Stomach (tissue), 9 donors: ENCODE results near the gene USO1. TPM values are rescaled to one million over a fixed set of nuclear protein-coding genes. Genes with fewer than 3 reads are reported as not detected.

Source experiments
- DNase-seq, 2 donors: peaks; one replicate each; pipeline versions ENCODE4 v3.0.0 to v3.0.0-alpha.2; 2013 to 2019
- H3K27ac ChIP-seq, 5 donors: fragments of 200-600 bp in 4 of 5; sonication (generic) in 4 of 5; one replicate each; pipeline ENCODE4 v1.5.1; 2013 to 2019; ENCODE audit warnings: mild to moderate bottlenecking in 1 of 5, moderate library complexity in 1 of 5
- H3K27me3 ChIP-seq, 3 donors: fragments of 200-600 bp; sonication (generic); one replicate each; pipeline ENCODE4 v1.5.1; 2017 to 2019; ENCODE audit warnings: mixed run types in 1 of 3
- H3K36me3 ChIP-seq, 4 donors: fragments of 200-600 bp; sonication (generic); 1 replicate in 3 of 4; 2 replicates in 1 of 4; pipeline ENCODE4 v1.5.1; 2016 to 2019
- H3K4me1 ChIP-seq, 4 donors: fragments of 200-600 bp; sonication (generic); one replicate each; pipeline ENCODE4 v1.5.1; 2016 to 2019
- H3K4me3 ChIP-seq, 4 donors: fragments of 200-600 bp; sonication (generic) in 3 of 4; one replicate each; pipeline ENCODE4 v1.5.1; 2016 to 2019; ENCODE audit warnings: mild to moderate bottlenecking in 1 of 4
- H3K9me3 ChIP-seq, 4 donors: fragments of 200-600 bp; sonication (generic); one replicate each; pipeline ENCODE4 v1.5.1; 2016 to 2019
- CTCF ChIP-seq, 7 experiments: fragments of 450-650 bp in 4 of 7; fragments of 200-600 bp in 3 of 7; sonication (generic) in 3 of 7; IDR thresholded peaks; one replicate each; pipeline ENCODE4 v1.5.1; 2016 to 2019; ENCODE audit warnings: antibody characterized with exemption in 7 of 7, control low read depth in 2 of 7, mild to moderate bottlenecking in 1 of 7
- EP300 ChIP-seq: sonication (generic); formaldehyde crosslinking; IDR thresholded peaks from one replicate; pipeline ENCODE4 v1.6.1; 2017; ENCODE audit warnings: antibody characterized with exemption
- POLR2A ChIP-seq, 4 donors: fragments of 450-650 bp; IDR thresholded peaks; one replicate each; pipeline ENCODE4 v1.6.1; 2016; ENCODE audit warnings: antibody characterized with exemption in 4 of 4, control low read depth in 2 of 4, mild to moderate bottlenecking in 1 of 4, moderate library complexity in 1 of 4
- POLR2AphosphoS5 ChIP-seq, 3 donors: sonication (generic); formaldehyde crosslinking; IDR thresholded peaks; one replicate each; pipeline ENCODE4 v1.6.1; 2016; ENCODE audit warnings: antibody characterized with exemption in 3 of 3
- WGBS, 5 donors: extraction: QIAGEN DNeasy Blood & Tissue Kit in 3 of 5; methylation state at CpG; one replicate each; pipeline versions ENCODE4 v1.1.5 to v1.1.7; 2013 to 2018; 5-methylcytosine and 5-hydroxymethylcytosine counted together
- intact Hi-C: fragments of 100-400 bp; cut with DNase I; formaldehyde crosslinking; loops from one replicate; pipeline ENCODE4 v1.15.1; 2023; ENCODE audit warnings: low total_unique reads
- polyA plus RNA-seq, 3 donors: library from polyadenylated mRNA; stranded (reverse); fragments of 200-250 nt; gene quantifications; one replicate each; pipeline ENCODE4 v1.2.3, GENCODE V29; 2013
- total RNA-seq, 5 donors: library from RNA; depleted of rRNA; stranded (reverse); fragments of >200 nt; gene quantifications; one replicate each; pipeline versions ENCODE4 v1.1.0 to v1.2.3, GENCODE V29; 2014 to 2016
- donor health status: healthy with polysubstance abuse.
- donor health status: Bipolar disorder and iron deficiency.
- donor health status: healthy.

The USO1 gene
- total and polyA plus RNA-seq, 8 donors = 20.6 to 120 (median 39.1) TPM

- Histone ChIP-seq H3K4me3 (no peak overlapping the region), H3K4me1 (no peaks in the 10 kb centered on the region), H3K36me3 (no peaks in the 10 kb centered on the region), H3K9me3 (no peaks in the 10 kb centered on the region), H3K27ac (no peak overlapping the region), H3K27me3 (no peaks in the 10 kb centered on the region)
- TF ChIP-seq CTCF (IDR thresholded peaks at IDR 0.05) = no peak
- no peak for TF ChIP-seq POLR2AphosphoS5 (IDR thresholded peaks at IDR 0.05)
- no peak for TF ChIP-seq EP300
- TF ChIP-seq POLR2A (IDR thresholded peaks at IDR 0.05) = no peak
- WGBS, 5 donors = 17 to 34% (median 30%) methylated on average over 2 of the region's 2 CpGs
- intact Hi-C loops = no loop called here
- no peak for DNase-seq
Measured at GRCh38 chr4:75823812-75824211, 99.4 kb downstream of the USO1 start.

GRCh38 chr4:75830906-75831305 lies 106.5 kb downstream of the USO1 start:
- WGBS, 5 donors = 52 to 75% (median 62%) methylated on average over 1 of the region's 1 CpG
- Histone ChIP-seq H3K27ac (no peak overlapping the region), H3K4me3 (no peak overlapping the region), H3K27me3 (no peaks in the 10 kb centered on the region), H3K9me3 (no peaks in the 10 kb centered on the region), H3K4me1 (no peaks in the 10 kb centered on the region), H3K36me3 (no peaks in the 10 kb centered on the region)
- no peak for DNase-seq
- intact Hi-C loops = no loop called here
- no peak for TF ChIP-seq POLR2AphosphoS5 (IDR thresholded peaks at IDR 0.05)
- no peak for TF ChIP-seq EP300
- TF ChIP-seq CTCF (IDR thresholded peaks at IDR 0.05) = no peak
- no peak for TF ChIP-seq POLR2A (IDR thresholded peaks at IDR 0.05)

GRCh38 chr4:75831856-75832405 lies 107.6 kb downstream of the USO1 start:
- H3K4me3 ChIP-seq = no peak overlapping the region
- no peaks in the 10 kb centered on the region for H3K36me3 ChIP-seq
- no peaks in the 10 kb centered on the region for H3K4me1 ChIP-seq
- 85 to 90% (median 86%) methylated on average over 2 of the region's 2 CpGs for WGBS, 5 donors
- DNase-seq = no peak
- no peak overlapping the region for H3K27ac ChIP-seq
- H3K9me3 ChIP-seq = no peaks in the 10 kb centered on the region
- no peak for TF ChIP-seq EP300
- intact Hi-C loops = no loop called here
- no peaks in the 10 kb centered on the region for H3K27me3 ChIP-seq

- no peak overlapping the region for H3K27ac ChIP-seq
- H3K9me3 ChIP-seq = no peaks in the 10 kb centered on the region
- intact Hi-C loops = no loop called here
- H3K36me3 ChIP-seq = no peaks in the 10 kb centered on the region
- no peak for TF ChIP-seq CTCF (IDR thresholded peaks at IDR 0.05)
- no peak for TF ChIP-seq POLR2AphosphoS5 (IDR thresholded peaks at IDR 0.05)
- TF ChIP-seq POLR2A (IDR thresholded peaks at IDR 0.05) = no peak
- H3K4me3 ChIP-seq = no peak overlapping the region
- no peaks in the 10 kb centered on the region for H3K4me1 ChIP-seq
- 80 to 93% (median 91%) methylated on average over 1 of the region's 1 CpG for WGBS, 5 donors
- H3K27me3 ChIP-seq = no peaks in the 10 kb centered on the region
- no peak for DNase-seq
Measured at GRCh38 chr4:75834095-75834771, 109.9 kb downstream of the USO1 start.

GRCh38 chr4:75834772-75835154 lies 110.4 kb downstream of the USO1 start:
- H3K4me3 ChIP-seq = no peak overlapping the region
- H3K27ac ChIP-seq = no peak overlapping the region
- TF ChIP-seq POLR2A (IDR thresholded peaks at IDR 0.05) (no peak), POLR2AphosphoS5 (IDR thresholded peaks at IDR 0.05) (no peak), CTCF (IDR thresholded peaks at IDR 0.05) (no peak)
- no peaks in the 10 kb centered on the region for H3K27me3 ChIP-seq
- intact Hi-C loops = no loop called here
- WGBS, 5 donors = 74 to 82% (median 75%) methylated on average over 2 of the region's 2 CpGs
- H3K4me1 ChIP-seq = no peaks in the 10 kb centered on the region
- H3K36me3 ChIP-seq = no peaks in the 10 kb centered on the region
- no peaks in the 10 kb centered on the region for H3K9me3 ChIP-seq
- DNase-seq = no peak
